Tibial nerve (tissue), 3 donors: ENCODE results near the gene CRB2.

Source experiments
- CTCF ChIP-seq, 5 experiments: fragments of 200-600 bp in 3 of 5; fragments of 450-650 bp in 2 of 5; sonication (generic) in 3 of 5; IDR thresholded peaks; one replicate each; pipeline ENCODE4 v1.5.1; 2016 to 2019; ENCODE audit warnings: antibody characterized with exemption in 5 of 5, mild to moderate bottlenecking in 3 of 5, moderate library complexity in 2 of 5
- POLR2A ChIP-seq, 2 donors: fragments of 450-650 bp; IDR thresholded peaks; one replicate each; pipeline ENCODE4 v1.6.1; 2017; ENCODE audit warnings: antibody characterized with exemption in 2 of 2, mild to moderate bottlenecking in 2 of 2, moderate library complexity in 2 of 2

GRCh38 chr9:123318961-123319421 is 37.0 kb upstream of the CRB2 start:
- no peak for TF ChIP-seq POLR2A (IDR thresholded peaks at IDR 0.05)
- no peak for TF ChIP-seq CTCF (IDR thresholded peaks at IDR 0.05)
